DOHH2 (cell line): ENCODE data around the gene SLC25A23.

Experiments
- H3F3A ChIP-seq: fragments of 200-600 bp; sonication (generic), shearing (Covaris generic); 2 replicates; pipeline ENCODE4 v1.6.0; 2016; ENCODE audit warnings: antibody characterized with exemption, mild to moderate bottlenecking; ENCODE audit not compliant: control insufficient read depth, insufficient read depth
- H3K27ac ChIP-seq: fragments of 200-600 bp; sonication (generic); 2 replicates; pipeline ENCODE4 v1.5.1; 2014; ENCODE audit warnings: low read depth, mild to moderate bottlenecking, low read length, moderate library complexity
- H3K27me3 ChIP-seq: fragments of 200-600 bp; sonication (generic); 2 replicates; pipeline ENCODE4 v1.6.1; 2014; ENCODE audit warnings: mild to moderate bottlenecking, low read length, mixed read lengths; ENCODE audit not compliant: control insufficient read depth
- H3K36me3 ChIP-seq: fragments of 200-600 bp; sonication (generic); 2 replicates; pipeline ENCODE4 v1.6.1; 2014; ENCODE audit warnings: mild to moderate bottlenecking, low read length, moderate library complexity, mixed read lengths; ENCODE audit not compliant: control insufficient read depth
- H3K4me1 ChIP-seq: fragments of 200-600 bp; sonication (generic); 2 replicates; pipeline ENCODE4 v1.6.1; 2014; ENCODE audit warnings: mild to moderate bottlenecking, low read length, mixed read lengths; ENCODE audit not compliant: control insufficient read depth
- H3K4me2 ChIP-seq: fragments of 200-600 bp; sonication (generic); 2 replicates; pipeline ENCODE4 v1.6.0; 2014; ENCODE audit warnings: mild to moderate bottlenecking, low read length, moderate library complexity
- H3K4me3 ChIP-seq: fragments of 200-600 bp; sonication (generic); 2 replicates; pipeline ENCODE4 v1.5.1; 2014; ENCODE audit warnings: mild to moderate bottlenecking, low read length, mixed read lengths
- H3K79me2 ChIP-seq: fragments of 200-600 bp; sonication (generic); 2 replicates; pipeline ENCODE4 v1.6.1; 2014; ENCODE audit warnings: mild to moderate bottlenecking, low read length, mixed read lengths; ENCODE audit not compliant: control insufficient read depth
- H3K9me2 ChIP-seq: fragments of 200-600 bp; sonication (generic); replicated peaks from 2 replicates; pipeline ENCODE4 v1.6.1; 2014; ENCODE audit warnings: mild to moderate bottlenecking, low read length, mixed read lengths; ENCODE audit not compliant: control insufficient read depth
- H3K9me3 ChIP-seq: fragments of 200-600 bp; sonication (generic); 2 replicates; pipeline ENCODE4 v1.6.1; 2014; ENCODE audit warnings: antibody characterized with exemption, low read length, mixed read lengths; ENCODE audit not compliant: control insufficient read depth, insufficient read depth
- H4K20me1 ChIP-seq: fragments of 200-600 bp; sonication (generic); 2 replicates; pipeline ENCODE4 v1.6.0; 2014; ENCODE audit warnings: low read depth, mild to moderate bottlenecking, antibody characterized with exemption, low read length, moderate library complexity; ENCODE audit not compliant: control insufficient read depth, insufficient read depth
- EZH2phosphoT487 ChIP-seq: fragments of 200-600 bp; sonication (generic); IDR thresholded peaks from 2 replicates; pipeline ENCODE4 v1.6.1; 2017; ENCODE audit warnings: borderline replicate concordance, mild to moderate bottlenecking, antibody characterized with exemption, low read length, moderate library complexity, mixed read lengths
- TF ChIP-seq, protein P1 (sequence below): fragments of 200-600 bp; sonication (generic); IDR thresholded peaks from one replicate; pipeline ENCODE4 v1.5.1; 2014; ENCODE audit warnings: antibody characterized with exemption, mild to moderate bottlenecking, low read depth, low read length; ENCODE audit not compliant: poor library complexity, severe bottlenecking

SLC25A23 gene

DNA sequence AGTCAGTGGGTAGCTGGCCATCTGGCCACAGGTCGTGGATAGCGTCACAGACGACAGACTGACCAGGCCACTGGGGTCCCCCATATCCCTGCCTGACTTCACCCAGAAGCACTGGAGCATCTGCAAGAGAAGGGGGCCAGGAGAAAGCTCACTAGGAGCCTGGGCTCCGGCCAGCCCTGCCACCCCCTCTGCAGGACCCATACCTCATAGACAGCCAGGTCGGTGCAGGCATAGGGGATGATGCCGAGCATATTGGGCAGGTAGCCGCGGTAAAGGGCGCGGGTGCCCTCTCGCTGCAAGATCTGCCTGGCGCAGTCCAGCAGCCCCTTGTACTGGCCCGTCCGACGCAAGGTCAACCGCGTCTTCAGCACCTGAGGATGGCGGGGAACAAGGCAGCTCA, 32.5 kb downstream of the SLC25A23 start:
- peaks cover 22% of the 10 kb centered on the region for H3K36me3 ChIP-seq
- TF ChIP-seq EZH2phosphoT487: no peak
- TF ChIP-seq, protein P1, sequence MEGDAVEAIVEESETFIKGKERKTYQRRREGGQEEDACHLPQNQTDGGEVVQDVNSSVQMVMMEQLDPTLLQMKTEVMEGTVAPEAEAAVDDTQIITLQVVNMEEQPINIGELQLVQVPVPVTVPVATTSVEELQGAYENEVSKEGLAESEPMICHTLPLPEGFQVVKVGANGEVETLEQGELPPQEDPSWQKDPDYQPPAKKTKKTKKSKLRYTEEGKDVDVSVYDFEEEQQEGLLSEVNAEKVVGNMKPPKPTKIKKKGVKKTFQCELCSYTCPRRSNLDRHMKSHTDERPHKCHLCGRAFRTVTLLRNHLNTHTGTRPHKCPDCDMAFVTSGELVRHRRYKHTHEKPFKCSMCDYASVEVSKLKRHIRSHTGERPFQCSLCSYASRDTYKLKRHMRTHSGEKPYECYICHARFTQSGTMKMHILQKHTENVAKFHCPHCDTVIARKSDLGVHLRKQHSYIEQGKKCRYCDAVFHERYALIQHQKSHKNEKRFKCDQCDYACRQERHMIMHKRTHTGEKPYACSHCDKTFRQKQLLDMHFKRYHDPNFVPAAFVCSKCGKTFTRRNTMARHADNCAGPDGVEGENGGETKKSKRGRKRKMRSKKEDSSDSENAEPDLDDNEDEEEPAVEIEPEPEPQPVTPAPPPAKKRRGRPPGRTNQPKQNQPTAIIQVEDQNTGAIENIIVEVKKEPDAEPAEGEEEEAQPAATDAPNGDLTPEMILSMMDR: no peak
- H3K4me2 ChIP-seq: no peak overlapping the region
- no peaks in the 10 kb centered on the region for H3K9me2 ChIP-seq
- peaks cover 40% of the 10 kb centered on the region for H3K4me1 ChIP-seq
- no peak overlapping the region for H3K4me3 ChIP-seq
- H4K20me1 ChIP-seq: peaks cover 19% of the 10 kb centered on the region
- H3K27ac ChIP-seq: no peak overlapping the region
- H3K79me2 ChIP-seq: peaks cover 47% of the 10 kb centered on the region
- peaks cover 6% of the 10 kb centered on the region; the same call in 1 of the 2 replicates for H3K9me3 ChIP-seq
- H3K27me3 ChIP-seq: no peaks in the 10 kb centered on the region
- 0 out of 2 replicates have a peak, but pooled peaks cover 5% of the 10 kb centered on the region for H3F3A ChIP-seq

GRCh38 chr19:6425732-6426620, 33.6 kb downstream of the SLC25A23 start:
- Histone ChIP-seq H3F3A (0 out of 2 replicates have a peak, but pooled peaks cover 5% of the 10 kb centered on the region), H3K79me2 (peaks cover 54% of the 10 kb centered on the region), H3K4me2 (peak overlapping the region; percentile 61), H3K9me3 (peaks cover 6% of the 10 kb centered on the region; the same call in 1 of the 2 replicates), H3K4me1 (peaks cover 35% of the 10 kb centered on the region), H3K4me3 (peak overlapping the region; percentile 56), H3K36me3 (peaks cover 34% of the 10 kb centered on the region), H4K20me1 (peaks cover 29% of the 10 kb centered on the region), H3K27me3 (no peaks in the 10 kb centered on the region), H3K9me2 (no peaks in the 10 kb centered on the region), H3K27ac (peak overlapping the region; percentile 45)
- TF ChIP-seq, protein P1: peak; percentile 47
- TF ChIP-seq EZH2phosphoT487: no peak

DNA sequence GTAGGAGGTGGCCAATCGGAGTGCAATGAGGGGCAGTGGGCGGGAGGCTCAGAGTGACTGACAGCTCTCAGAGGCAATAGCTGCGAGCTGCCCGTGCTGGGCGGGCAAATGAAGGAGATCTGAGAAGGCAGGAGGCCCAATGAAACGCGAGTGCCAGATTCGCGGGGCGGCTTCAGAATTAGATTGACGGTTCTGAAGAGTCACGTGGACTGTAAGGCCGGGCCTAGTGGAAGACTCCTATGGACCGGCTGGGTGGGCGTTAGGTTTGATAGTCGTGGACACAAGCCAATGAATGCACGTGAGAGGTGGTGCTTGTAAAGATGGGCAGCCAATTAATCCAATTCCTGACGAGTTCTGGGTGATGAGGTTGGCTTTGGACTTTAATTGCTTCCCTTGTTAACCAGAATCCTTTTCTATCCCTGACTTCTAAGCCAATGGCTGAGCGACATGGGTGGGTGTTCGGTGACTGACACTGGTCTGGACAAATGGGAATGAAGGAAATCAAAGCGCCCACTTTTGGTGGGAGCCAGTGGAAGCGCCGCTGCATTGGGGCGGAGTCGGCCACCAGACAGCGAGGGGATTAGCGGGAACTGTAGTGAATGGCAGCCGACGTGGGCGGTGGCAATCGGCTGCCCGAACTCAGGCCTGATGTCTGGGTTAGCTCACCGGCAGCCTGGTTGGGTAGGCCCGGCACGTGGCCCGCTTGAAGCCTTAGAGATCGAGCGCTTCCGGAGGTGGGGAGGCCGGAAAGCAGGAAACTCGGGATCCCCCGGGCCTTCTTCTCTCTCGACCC, 34.5 kb downstream of the SLC25A23 start:
- TF ChIP-seq EZH2phosphoT487: no peak
- TF ChIP-seq, protein P1: no peak
- Histone ChIP-seq H3K9me3 (peaks cover 6% of the 10 kb centered on the region; the same call in 1 of the 2 replicates), H3K9me2 (no peaks in the 10 kb centered on the region), H3K36me3 (peaks cover 42% of the 10 kb centered on the region), H3K4me3 (peak overlapping the region; percentile 56), H3K4me2 (peak overlapping the region; percentile 61), H3K27ac (peak overlapping the region; percentile 45), H4K20me1 (peaks cover 30% of the 10 kb centered on the region), H3K79me2 (peaks cover 57% of the 10 kb centered on the region), H3K4me1 (peaks cover 34% of the 10 kb centered on the region), H3K27me3 (no peaks in the 10 kb centered on the region), H3F3A (0 out of 2 replicates have a peak, but pooled peaks cover 5% of the 10 kb centered on the region)
